Panc1 (cell line): ENCODE data around the gene APRT.

Source experiments
- POLR2AphosphoS5 ChIP-seq: IDR thresholded peaks from 2 replicates; pipeline ENCODE4 v1.6.1; 2012; ENCODE audit warnings: mild to moderate bottlenecking, low read depth, low read length, moderate library complexity
- TF ChIP-seq, protein P1 (sequence below): fragments of 450-650 bp; IDR thresholded peaks from 2 replicates; pipeline ENCODE4 v1.5.1; 2017; ENCODE audit warnings: mild to moderate bottlenecking
- TF ChIP-seq, protein P2 (sequence below), 2 experiments: IDR thresholded peaks; 2 replicates each; pipeline ENCODE4 v1.6.1; 2011 to 2012; ENCODE audit warnings: low read depth in 2 of 2, control low read depth in 1 of 2, low read length in 1 of 2, mild to moderate bottlenecking in 1 of 2, moderate library complexity in 1 of 2; ENCODE audit not compliant: insufficient read depth in 1 of 2

DNA sequence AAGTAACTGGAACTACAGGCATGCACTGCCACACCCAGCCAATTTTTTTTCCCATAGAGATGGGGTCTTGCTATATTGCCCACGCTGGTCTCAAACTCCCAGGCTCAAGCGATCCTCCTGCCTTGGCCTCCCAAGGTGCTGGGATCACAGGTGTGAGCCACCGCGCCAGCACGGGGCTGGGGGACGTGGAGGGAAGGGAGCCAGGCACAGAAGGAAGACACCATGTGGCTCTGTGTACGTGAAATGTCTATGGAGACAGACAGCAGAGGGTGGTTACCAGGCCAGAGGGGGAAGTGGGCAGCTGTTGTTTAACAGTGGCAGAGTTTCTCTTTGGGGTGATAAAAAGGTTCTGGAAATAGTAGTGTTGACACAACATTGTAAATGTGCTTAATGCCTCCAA is 22.1 kb downstream of the APRT start:
- TF ChIP-seq, protein P1, sequence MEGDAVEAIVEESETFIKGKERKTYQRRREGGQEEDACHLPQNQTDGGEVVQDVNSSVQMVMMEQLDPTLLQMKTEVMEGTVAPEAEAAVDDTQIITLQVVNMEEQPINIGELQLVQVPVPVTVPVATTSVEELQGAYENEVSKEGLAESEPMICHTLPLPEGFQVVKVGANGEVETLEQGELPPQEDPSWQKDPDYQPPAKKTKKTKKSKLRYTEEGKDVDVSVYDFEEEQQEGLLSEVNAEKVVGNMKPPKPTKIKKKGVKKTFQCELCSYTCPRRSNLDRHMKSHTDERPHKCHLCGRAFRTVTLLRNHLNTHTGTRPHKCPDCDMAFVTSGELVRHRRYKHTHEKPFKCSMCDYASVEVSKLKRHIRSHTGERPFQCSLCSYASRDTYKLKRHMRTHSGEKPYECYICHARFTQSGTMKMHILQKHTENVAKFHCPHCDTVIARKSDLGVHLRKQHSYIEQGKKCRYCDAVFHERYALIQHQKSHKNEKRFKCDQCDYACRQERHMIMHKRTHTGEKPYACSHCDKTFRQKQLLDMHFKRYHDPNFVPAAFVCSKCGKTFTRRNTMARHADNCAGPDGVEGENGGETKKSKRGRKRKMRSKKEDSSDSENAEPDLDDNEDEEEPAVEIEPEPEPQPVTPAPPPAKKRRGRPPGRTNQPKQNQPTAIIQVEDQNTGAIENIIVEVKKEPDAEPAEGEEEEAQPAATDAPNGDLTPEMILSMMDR = no peak
- TF ChIP-seq, protein P2, sequence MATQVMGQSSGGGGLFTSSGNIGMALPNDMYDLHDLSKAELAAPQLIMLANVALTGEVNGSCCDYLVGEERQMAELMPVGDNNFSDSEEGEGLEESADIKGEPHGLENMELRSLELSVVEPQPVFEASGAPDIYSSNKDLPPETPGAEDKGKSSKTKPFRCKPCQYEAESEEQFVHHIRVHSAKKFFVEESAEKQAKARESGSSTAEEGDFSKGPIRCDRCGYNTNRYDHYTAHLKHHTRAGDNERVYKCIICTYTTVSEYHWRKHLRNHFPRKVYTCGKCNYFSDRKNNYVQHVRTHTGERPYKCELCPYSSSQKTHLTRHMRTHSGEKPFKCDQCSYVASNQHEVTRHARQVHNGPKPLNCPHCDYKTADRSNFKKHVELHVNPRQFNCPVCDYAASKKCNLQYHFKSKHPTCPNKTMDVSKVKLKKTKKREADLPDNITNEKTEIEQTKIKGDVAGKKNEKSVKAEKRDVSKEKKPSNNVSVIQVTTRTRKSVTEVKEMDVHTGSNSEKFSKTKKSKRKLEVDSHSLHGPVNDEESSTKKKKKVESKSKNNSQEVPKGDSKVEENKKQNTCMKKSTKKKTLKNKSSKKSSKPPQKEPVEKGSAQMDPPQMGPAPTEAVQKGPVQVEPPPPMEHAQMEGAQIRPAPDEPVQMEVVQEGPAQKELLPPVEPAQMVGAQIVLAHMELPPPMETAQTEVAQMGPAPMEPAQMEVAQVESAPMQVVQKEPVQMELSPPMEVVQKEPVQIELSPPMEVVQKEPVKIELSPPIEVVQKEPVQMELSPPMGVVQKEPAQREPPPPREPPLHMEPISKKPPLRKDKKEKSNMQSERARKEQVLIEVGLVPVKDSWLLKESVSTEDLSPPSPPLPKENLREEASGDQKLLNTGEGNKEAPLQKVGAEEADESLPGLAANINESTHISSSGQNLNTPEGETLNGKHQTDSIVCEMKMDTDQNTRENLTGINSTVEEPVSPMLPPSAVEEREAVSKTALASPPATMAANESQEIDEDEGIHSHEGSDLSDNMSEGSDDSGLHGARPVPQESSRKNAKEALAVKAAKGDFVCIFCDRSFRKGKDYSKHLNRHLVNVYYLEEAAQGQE (IDR thresholded peaks at IDR 0.05; ENCODE audit: insufficient read depth in 1 of 2, low read depth in 2 of 2, low read length in 1 of 2) = no peak
- no peak for TF ChIP-seq POLR2AphosphoS5
